Panc1 (cell line): ENCODE results near the gene VWA2. TPM values are rescaled to one million over a fixed set of nuclear protein-coding genes. Genes with fewer than 3 reads are reported as not detected.

ENCODE experiments used
- ATAC-seq: fragments of 200-7000 bp; cut with Tn5 transposase; 2 replicates; pipeline ENCODE4 v1.9.1; 2020; ENCODE audit warnings: mild to moderate bottlenecking, moderate library complexity
- BruUV-seq: library from RNA; stranded (reverse); fragments of 400-500 nt; replicated peaks from 2 replicates; lab custom pipeline; 2021; lab: Mats Ljungman, UMichigan
- CTCF ChIA-PET: fragments of 300-600 bp; sonication (Branson Sonifier 250); formaldehyde crosslinking; loops from one replicate; lab custom pipeline; 2022; ENCODE audit warnings: antibody characterized with exemption; lab: Charles Lee
- POLR2A ChIA-PET: fragments of 300-600 bp; sonication (Branson Sonifier 250); formaldehyde crosslinking; loops from one replicate; lab custom pipeline; 2022; ENCODE audit warnings: antibody characterized with exemption; lab: Charles Lee
- DNase-seq: peaks from one replicate; pipeline ENCODE4 v3.0.0-alpha.2; 2010; ENCODE audit warnings: low read depth, low spot score
- H3K27ac ChIP-seq: 2 replicates; pipeline ENCODE4 v1.5.1; 2011; ENCODE audit warnings: mild to moderate bottlenecking, low read length, inconsistent platforms
- H3K27me3 ChIP-seq: fragments of 200-500 bp; sonication (Bioruptor generic); 2 replicates; pipeline ENCODE4 v1.6.0; 2014; ENCODE audit warnings: low read length, inconsistent platforms; ENCODE audit not compliant: control insufficient read depth, insufficient read depth
- H3K36me3 ChIP-seq: fragments of 200-500 bp; sonication (Bioruptor generic); 2 replicates; pipeline ENCODE4 v1.5.1; 2014; ENCODE audit warnings: inconsistent platforms, mild to moderate bottlenecking, low read length, moderate library complexity; ENCODE audit not compliant: control insufficient read depth, insufficient read depth
- H3K4me1 ChIP-seq: 2 replicates; pipeline ENCODE4 v1.5.1; 2011; ENCODE audit warnings: inconsistent platforms, mild to moderate bottlenecking, low read length, moderate library complexity; ENCODE audit not compliant: control insufficient read depth, insufficient read depth
- H3K4me3 ChIP-seq, 2 experiments: 2 replicates each; pipeline ENCODE4 v1.5.1; 2011 to 2012; ENCODE audit warnings: low read depth in 2 of 2, low read length in 2 of 2, mild to moderate bottlenecking in 2 of 2, inconsistent platforms in 1 of 2, moderate library complexity in 1 of 2
- H3K9me3 ChIP-seq: fragments of 200-500 bp; sonication (Bioruptor generic); 2 replicates; pipeline ENCODE4 v1.5.1; 2014; ENCODE audit warnings: low read depth, mild to moderate bottlenecking, inconsistent platforms, low read length, moderate library complexity; ENCODE audit not compliant: control insufficient read depth, insufficient read depth
- CTCF ChIP-seq: fragments of 450-650 bp; IDR thresholded peaks from 2 replicates; pipeline ENCODE4 v1.5.1; 2017; ENCODE audit warnings: mild to moderate bottlenecking
- POLR2AphosphoS5 ChIP-seq: IDR thresholded peaks from 2 replicates; pipeline ENCODE4 v1.6.1; 2012; ENCODE audit warnings: mild to moderate bottlenecking, low read depth, low read length, moderate library complexity
- REST ChIP-seq, 2 experiments: IDR thresholded peaks; 2 replicates each; pipeline ENCODE4 v1.6.1; 2011 to 2012; ENCODE audit warnings: low read depth in 2 of 2, control low read depth in 1 of 2, low read length in 1 of 2, mild to moderate bottlenecking in 1 of 2, moderate library complexity in 1 of 2; ENCODE audit not compliant: insufficient read depth in 1 of 2
- SIN3A ChIP-seq: IDR thresholded peaks from 2 replicates; pipeline ENCODE4 v1.6.1; 2012; ENCODE audit warnings: low read depth, mild to moderate bottlenecking, low read length, moderate library complexity, borderline replicate concordance; ENCODE audit not compliant: insufficient read depth
- TCF7L2 ChIP-seq: IDR thresholded peaks from 2 replicates; pipeline ENCODE4 v1.6.1; 2011; ENCODE audit warnings: mild to moderate bottlenecking, low read depth, low read length, inconsistent platforms
- in situ Hi-C: cut with HindIII; loops from 2 replicates; pipeline ENCODE4 v1.10.0; 2016; ENCODE audit warnings: low sequenced_read_pairs, low pct_unique_long_range_greater_than_20kb
- intact Hi-C: fragments of 100-400 bp; cut with micrococcal nuclease; formaldehyde crosslinking; loops from one replicate; pipeline ENCODE4 v1.10.0; 2022; ENCODE audit not compliant: unreplicated experiment
- total RNA-seq: library from RNA; stranded (reverse); gene quantifications from one replicate; pipeline ENCODE4 v1.2.1, GENCODE V29; 2021; ENCODE audit not compliant: unreplicated experiment

Gene VWA2
- total RNA-seq, 1 experiment from 2014 or later: 0.77 TPM

DNA sequence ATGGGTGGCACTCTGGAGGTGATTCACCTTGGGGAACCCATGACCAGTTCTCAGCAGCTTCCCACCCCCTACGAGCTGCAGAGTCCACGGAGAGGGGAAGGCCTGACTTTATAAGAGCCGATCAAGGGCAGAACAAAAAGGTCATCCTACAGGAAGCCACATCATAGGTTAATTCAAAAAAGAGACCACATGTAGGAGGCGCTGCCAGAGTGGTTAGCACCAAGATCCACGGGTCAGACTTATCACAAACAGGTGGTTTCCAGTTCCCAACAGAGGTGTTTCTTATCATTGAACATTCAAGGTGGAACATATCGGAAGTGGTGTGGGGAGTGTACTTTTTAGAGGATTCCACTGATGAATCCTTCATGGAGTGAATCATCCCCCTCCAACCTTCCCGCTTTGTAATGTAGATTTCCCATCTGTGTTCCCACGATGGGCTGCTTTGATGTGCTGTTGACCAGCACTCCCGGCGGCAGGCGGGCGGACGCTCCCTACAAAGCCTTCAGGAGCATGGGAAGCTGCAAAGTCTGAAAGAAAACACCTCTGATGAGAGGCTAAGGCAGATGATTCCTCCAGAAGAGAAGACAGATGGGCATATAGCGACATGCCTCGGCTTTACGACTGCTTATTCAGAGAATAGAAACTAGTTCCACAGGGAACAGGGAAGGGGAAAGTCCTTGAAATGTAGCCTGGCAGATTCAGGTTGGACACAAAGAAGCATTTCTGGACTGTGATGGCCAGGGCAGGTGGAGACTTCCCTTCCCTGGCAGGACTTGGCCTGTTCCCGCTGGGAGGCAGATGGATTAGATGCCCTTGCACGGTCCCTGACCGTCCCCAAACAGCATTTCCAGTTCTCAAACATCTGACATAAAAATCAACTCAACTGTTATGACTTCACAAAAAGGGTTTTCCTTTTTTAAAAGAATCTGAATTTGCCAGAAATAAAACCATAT is 98.7 kb downstream of the VWA2 start:
- no peaks in the 10 kb centered on the region for H3K27me3 ChIP-seq
- no peaks in the 10 kb centered on the region for H3K9me3 ChIP-seq
- no peak overlapping the region for H3K4me3 ChIP-seq
- no peak for DNase-seq
- no peak for TF ChIP-seq TCF7L2
- H3K27ac ChIP-seq: no peak overlapping the region
- BruUV-seq: no TSS peak
- intact Hi-C loops: no loop called here
- H3K36me3 ChIP-seq: peaks cover 3% of the 10 kb centered on the region
- ChIA-PET CTCF (no interaction called here), POLR2A (no interaction called here)
- in situ Hi-C loops: no loop called here
- no peak for ATAC-seq
- H3K4me1 ChIP-seq: no peaks in the 10 kb centered on the region

GRCh38 chr10:114340816-114341215 is 101.8 kb downstream of the VWA2 start:
- intact Hi-C loops: no loop called here
- DNase-seq (no peak), ATAC-seq (no peak)
- Histone ChIP-seq H3K9me3 (no peaks in the 10 kb centered on the region), H3K4me1 (peaks cover 12% of the 10 kb centered on the region), H3K36me3 (peaks cover 3% of the 10 kb centered on the region), H3K4me3 (no peak overlapping the region), H3K27ac (no peak overlapping the region), H3K27me3 (no peaks in the 10 kb centered on the region)
- in situ Hi-C loops: no loop called here
- CTCF ChIA-PET: no interaction called here
- no peak for TF ChIP-seq TCF7L2
- no peak for TF ChIP-seq CTCF
- TF ChIP-seq SIN3A: no peak
- no peak for TF ChIP-seq REST (IDR thresholded peaks at IDR 0.05; ENCODE audit: insufficient read depth in 1 of 2, low read depth in 2 of 2, low read length in 1 of 2)
- no peak for TF ChIP-seq POLR2AphosphoS5
- no TSS peak for BruUV-seq
- POLR2A ChIA-PET: interaction anchor here (0.7 kb wide), 1 partner anchor 151 kb away, joined by 5 read pairs; no protein-coding TSS in a partner anchor

Other genes starting within 250 kb of the VWA2 start
- gene ADRB1, start 195.4 kb upstream of the VWA2 start, total RNA-seq: 12.9 TPM
- 14.4 TPM for gene CCDC186, start 65.1 kb upstream of the VWA2 start, total RNA-seq
- not detected for gene TDRD1, start 59.9 kb upstream of the VWA2 start, total RNA-seq
- gene AFAP1L2, start 165.2 kb downstream of the VWA2 start, total RNA-seq: 170 TPM